Right forelimb (tissue), 1 donor: ENCODE data around the gene DRAXIN.

ENCODE experiments used
- DNase-seq: peaks from one replicate; pipeline ENCODE4 v3.0.0-alpha.2; 2018

DRAXIN gene

GRCh38 chr1:11657654-11658053 is 33.9 kb upstream of the DRAXIN start:
- no peak for DNase-seq

- DNase-seq, result no peak
Measured at GRCh38 chr1:11658542-11658941, 33.0 kb upstream of the DRAXIN start.

GRCh38 chr1:11659748-11660147 is 31.8 kb upstream of the DRAXIN start:
- no peak for DNase-seq

GRCh38 chr1:11661103-11661502 is 30.4 kb upstream of the DRAXIN start:
- DNase-seq, result no peak

- peak; percentile 63 for DNase-seq
Measured at GRCh38 chr1:11664336-11665065, 27.0 kb upstream of the DRAXIN start.

DNA sequence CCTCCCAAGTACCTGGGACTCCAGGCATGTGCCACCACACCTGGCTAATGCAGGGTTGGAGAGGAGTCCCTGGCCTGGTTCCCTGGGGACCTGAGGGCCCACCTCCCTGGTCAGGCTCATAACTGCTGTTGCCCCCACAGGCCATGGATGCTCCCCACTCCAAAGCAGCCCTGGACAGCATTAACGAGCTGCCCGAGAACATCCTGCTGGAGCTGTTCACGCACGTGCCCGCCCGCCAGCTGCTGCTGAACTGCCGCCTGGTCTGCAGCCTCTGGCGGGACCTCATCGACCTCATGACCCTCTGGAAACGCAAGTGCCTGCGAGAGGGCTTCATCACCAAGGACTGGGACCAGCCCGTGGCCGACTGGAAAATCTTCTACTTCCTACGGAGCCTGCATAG is 23.0 kb upstream of the DRAXIN start:
- DNase-seq, result no peak

DNA sequence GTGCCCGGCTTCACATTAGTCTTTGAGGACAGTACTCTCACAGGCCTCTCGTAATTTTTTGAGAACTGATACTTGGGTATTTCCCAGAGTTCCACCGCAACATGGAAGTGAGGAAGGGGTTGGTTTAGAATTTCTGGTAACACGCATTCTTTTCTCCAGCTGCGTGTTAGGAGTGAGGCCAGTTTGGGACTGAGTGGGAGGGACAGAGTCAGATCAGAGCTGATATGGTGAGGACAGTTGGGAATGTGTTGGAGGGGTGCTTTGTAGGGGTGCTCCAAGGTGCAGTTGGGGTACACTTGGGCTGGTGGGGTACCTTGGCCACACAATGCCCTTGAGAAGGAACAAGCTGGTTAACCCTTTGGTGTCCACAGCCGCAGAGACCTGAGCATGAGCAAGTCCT is 20.8 kb upstream of the DRAXIN start:
- DNase-seq, result no peak

- DNase-seq, result no peak
Measured at GRCh38 chr1:11671205-11671543, 20.3 kb upstream of the DRAXIN start.

DNA sequence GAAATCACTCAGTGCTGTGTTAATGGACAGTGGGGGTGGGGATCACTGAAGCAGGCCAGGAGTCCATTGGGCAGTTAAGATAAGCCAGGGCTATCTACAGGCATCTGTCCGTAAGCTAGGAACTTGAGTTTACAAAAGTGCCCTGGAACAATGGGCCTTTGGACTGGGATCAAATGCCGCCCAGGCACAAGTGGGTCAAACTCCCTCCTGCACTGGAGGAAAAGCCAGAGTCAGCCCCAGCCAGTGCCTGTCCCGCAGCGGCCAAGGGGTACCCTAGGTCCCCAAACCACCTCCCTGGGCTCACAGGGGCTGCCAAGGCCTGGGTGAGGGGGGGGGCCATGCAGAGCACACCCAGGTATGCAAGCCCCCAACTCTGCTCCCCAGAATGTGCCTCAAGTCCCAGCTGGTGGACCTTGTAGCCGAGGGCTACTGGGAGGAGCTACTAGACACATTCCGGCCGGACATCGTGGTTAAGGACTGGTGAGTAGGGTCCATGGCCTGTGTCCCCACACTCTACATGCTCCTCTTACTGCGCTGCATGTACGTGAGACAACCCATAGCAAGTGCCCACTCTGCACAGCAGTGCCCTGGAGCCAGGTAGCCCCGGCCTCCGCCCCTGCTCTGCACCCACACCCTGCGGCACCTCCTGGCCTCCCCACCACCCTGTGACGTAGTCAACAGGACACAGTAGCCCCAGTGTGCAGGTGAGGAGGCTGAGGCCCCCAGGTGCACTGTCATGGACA is 19.8 kb upstream of the DRAXIN start:
- DNase-seq, result no peak

GRCh38 chr1:11673089-11673769 is 18.3 kb upstream of the DRAXIN start:
- DNase-seq, result no peak

DNA sequence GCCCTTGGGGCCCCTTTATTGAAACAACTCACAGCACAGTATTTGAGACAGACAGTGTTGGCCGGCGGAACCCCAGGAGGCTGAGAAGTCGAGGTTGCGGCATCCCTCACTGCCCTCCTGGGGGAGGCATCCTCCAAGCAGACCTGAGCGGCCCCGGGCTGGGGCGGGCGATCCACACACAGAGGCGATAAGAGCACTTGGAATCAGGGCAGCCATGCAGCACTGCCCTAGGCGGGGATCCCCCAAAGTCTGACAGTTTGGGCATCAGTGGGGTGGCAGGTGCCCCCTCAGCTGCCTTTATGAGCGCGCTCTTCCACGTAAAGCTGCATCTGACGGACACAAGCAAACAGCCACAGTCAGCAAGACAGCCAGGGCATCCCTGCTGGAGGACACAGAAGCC is 17.0 kb upstream of the DRAXIN start:
- DNase-seq, result no peak

DNA sequence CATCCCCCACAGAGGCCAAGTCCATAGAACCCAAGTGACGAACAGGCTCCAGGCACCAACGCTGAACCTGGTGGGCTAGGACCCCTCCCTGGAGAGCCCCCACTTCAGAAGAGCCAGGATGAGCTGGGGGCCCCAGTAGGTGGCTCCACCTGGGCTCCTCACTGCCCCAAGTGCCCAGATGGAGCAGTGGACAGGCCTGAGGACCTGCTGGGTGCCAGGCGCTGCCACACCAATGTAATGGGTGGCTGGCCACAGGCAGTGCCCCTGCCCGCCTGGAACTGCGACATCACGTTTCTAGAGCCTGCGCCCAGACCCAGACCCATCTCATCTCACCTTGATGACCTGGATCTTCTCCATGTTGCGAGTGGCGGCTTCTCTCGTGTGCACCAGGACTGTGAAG is 16.2 kb upstream of the DRAXIN start:
- DNase-seq, result no peak

DNA sequence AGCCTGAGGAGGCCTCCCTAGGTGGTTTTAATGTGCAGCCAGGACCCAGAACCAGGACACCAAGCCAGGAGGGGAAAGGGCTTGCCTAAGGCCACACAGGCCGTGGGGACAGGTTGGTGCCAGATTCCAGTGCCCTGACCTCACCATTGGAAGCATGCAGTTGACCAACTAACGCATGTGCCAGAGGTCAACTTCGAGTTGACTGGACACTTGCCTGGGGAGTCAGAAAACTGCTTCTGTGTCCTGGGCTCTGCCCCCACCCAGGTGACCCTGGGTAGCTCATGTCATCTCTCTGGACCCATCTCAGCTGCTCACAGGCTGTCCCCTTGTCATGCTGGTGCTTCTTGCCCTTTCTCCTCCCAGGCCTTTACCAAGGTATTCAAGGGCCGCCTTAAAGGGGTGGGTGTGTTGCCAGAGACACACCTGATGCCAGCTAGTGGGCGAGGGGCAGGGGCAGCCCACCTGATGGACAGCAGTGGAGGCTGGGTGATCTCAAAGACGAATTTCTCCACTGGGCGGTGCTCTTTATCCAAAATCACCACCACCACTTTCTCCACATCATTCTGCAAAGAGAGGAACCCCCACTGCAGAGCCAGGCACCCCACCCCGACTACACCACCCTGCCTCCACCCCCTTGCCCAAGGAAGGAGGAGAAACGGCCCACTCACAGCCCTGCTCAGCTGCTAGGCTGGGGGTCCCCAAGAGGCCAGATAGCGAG is 15.0 kb upstream of the DRAXIN start:
- DNase-seq, result no peak

DNA sequence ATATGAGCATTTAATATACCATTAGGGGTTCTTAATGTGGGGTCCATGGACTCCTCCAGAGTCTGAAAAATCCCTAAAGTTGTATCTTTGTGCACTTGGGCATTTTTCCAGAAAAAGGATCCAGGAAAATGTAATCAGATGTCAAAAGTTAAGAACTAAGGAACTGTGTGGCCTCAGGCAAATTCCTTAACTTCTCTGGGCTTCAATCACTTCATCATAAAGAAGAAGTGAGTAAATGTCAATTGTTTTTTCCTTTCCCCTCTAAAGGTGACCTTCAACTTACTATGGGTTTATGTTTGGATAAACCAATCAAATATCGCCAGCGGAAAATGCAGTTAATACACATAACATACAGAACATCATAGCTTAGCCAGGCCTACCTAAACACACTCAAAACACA is 13.1 kb upstream of the DRAXIN start:
- no peak for DNase-seq

GRCh38 chr1:11680270-11681070 is 11.0 kb upstream of the DRAXIN start:
- no peak for DNase-seq

DNA sequence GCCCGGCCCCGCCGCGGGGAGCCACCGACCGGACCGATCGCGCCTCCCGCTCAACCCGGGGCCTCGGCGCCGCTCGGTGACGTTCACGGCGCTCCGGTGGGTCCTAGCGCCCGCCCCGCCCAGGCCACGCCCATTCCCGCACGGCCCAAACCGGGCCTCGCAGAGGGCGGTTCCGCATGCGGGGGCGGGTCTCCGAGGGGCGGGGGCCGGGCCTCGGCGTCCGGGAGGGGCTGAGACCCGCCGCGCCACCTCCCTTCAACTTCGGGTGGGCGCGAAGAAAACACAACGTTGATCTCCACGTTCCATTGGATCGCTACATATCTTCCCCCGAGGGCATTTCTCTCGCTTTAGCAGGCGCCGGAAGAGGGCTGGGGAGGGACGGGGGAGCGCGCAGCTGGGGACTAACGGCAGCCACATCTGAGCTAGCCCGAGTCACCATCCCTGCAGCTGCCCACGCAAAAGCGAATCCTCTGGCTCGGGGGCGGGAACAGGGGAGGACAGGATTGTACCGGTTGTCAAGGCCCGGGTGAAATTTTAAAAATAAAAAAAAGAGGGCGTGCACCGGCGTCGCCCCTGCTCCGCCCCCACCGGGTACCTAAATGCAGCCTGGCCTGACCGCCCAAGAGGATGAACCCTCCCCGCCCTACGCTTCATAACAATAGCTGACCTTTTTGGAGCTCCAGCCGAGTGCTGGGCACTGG is 10.3 kb upstream of the DRAXIN start, which contains the start of gene MAD2L2:
MAD2L2 (minus strand) TSS at position 78 of the 701 bp plus-strand sequence. CDS start 547 bp downstream, outside the sequence.
- peak; percentile 92 for DNase-seq

- DNase-seq, result no peak
Measured at GRCh38 chr1:11682287-11682771, 9.2 kb upstream of the DRAXIN start.

DNA sequence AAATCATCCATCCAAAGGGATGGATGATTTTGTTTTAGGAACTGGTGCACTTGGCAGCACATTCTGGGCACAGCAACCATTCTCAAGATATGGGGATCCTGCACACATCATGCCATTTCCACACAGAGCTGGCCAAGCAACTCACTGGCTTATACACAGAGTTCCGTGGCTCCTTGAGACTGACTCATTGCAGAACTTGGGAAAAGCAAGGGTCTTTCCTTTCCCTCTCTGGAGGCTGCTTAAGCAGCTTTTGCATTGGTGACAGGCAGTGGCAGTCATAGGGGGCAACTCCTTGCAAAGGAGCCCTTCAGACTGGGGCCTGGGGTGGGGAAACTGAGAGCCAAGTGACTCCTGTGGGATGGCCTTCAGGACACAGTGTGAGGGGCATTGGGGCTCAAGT is 8.7 kb upstream of the DRAXIN start:
- no peak for DNase-seq

DNA sequence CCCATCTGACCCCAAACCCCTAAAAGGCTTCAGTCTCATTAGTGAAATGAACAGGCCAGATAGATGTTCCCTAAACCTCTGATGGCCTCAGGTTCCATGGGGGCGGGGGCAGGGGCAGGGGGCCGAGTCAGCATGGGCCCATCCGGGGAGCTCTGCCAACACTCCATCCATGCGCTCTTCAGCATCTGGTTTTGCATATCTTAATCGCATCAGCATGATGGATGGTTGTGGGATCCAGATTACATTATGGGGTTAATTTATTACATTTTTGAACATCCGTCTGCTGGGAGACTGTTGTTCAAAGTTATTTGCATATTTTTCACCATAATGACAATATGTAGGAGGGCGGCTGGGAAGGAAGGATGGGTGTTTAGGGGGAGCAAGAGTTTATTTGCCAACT is 7.4 kb upstream of the DRAXIN start:
- DNase-seq, result no peak

GRCh38 chr1:11685210-11685752 is 6.2 kb upstream of the DRAXIN start:
- DNase-seq, result no peak

DNA sequence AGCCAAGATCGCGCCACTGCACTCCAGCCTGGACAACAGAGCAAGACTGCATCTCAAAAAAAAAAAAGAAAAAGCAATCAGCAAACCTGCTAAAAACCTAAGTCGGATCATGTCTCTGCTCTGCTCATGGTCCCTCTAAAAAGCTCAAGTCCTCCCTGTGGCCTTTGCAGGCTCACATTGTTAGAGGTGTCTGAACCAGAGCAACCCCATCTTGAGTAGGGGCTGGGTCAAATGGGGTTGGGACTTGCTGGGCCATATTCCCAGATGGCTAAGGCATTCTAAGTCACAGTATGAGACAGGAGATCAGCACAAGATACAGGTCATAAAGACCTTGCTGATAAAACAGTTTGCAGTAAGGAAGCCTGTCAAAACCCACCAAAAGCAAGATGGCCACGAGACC is 3.0 kb upstream of the DRAXIN start:
- DNase-seq, result no peak
